Measurements from ENCODE around the gene KLHL2. TPM values are rescaled to one million over a fixed set of nuclear protein-coding genes. Genes with fewer than 3 reads are reported as not detected.

Gene KLHL2
- total and polyA plus RNA-seq, 2 of the 13 experiments (the other 11 are each of a cell fraction or from before 2014, with no cell fraction given): 9.2 to 17.6 TPM

GRCh38 chr4:165327211-165328100, 120.1 kb downstream of the KLHL2 start, which contains the start of gene MSMO1 (continued):
- TF ChIP-seq ZNF740 (CRISPR knock-in tag; IDR thresholded peaks at IDR 0.05) (peak; percentile 62; the same call in 1 of the 2 replicates), SMAD9 (CRISPR knock-in tag; IDR thresholded peaks at IDR 0.05) (no peak), NKX3-1 (CRISPR knock-in tag; IDR thresholded peaks at IDR 0.05) (peak; percentile 25; the same call in 1 of the 2 replicates), ZNF850 (CRISPR knock-in tag; conservative IDR thresholded peaks at IDR 0.05) (peak; percentile 69; the same call in 1 of the 2 replicates), MTF1 (CRISPR knock-in tag; IDR thresholded peaks at IDR 0.05) (no peak), FOXA3 (CRISPR knock-in tag; IDR thresholded peaks at IDR 0.05) (no peak; the same call in none of the 2 replicates), ESRRA (CRISPR knock-in tag; IDR thresholded peaks at IDR 0.05; ENCODE audit: low read depth) (no peak), GATAD2A (CRISPR knock-in tag; IDR thresholded peaks at IDR 0.05) (no peak), ISX (CRISPR knock-in tag; conservative IDR thresholded peaks at IDR 0.05) (no peak), KDM4B (CRISPR knock-in tag; IDR thresholded peaks at IDR 0.05) (peak; percentile 40; the same call in 1 of the 2 replicates), ZNF788 (CRISPR knock-in tag; IDR thresholded peaks at IDR 0.05; ENCODE audit: borderline replicate concordance) (peak; percentile 66; the same call in 1 of the 2 replicates), PHF21A (CRISPR knock-in tag; IDR thresholded peaks at IDR 0.05) (peak; percentile 40; the same call in 1 of the 2 replicates), ZMYM4 (CRISPR knock-in tag; IDR thresholded peaks at IDR 0.05) (peak; percentile 97), ZNF800 (CRISPR knock-in tag; IDR thresholded peaks at IDR 0.05) (no peak), ZFP41 (CRISPR knock-in tag; IDR thresholded peaks at IDR 0.05; ENCODE audit: borderline replicate concordance) (no peak), CENPT (CRISPR knock-in tag; IDR thresholded peaks at IDR 0.05; ENCODE audit: low read depth) (no peak), ZFP82 (CRISPR knock-in tag; IDR thresholded peaks at IDR 0.05; ENCODE audit: borderline replicate concordance) (no peak), ZC3H4 (CRISPR knock-in tag; IDR thresholded peaks at IDR 0.05; ENCODE audit: borderline replicate concordance) (no peak), STAG1 (CRISPR knock-in tag; IDR thresholded peaks at IDR 0.05) (no peak), CCDC6 (CRISPR knock-in tag; IDR thresholded peaks at IDR 0.05) (peak; percentile 24), HES4 (CRISPR knock-in tag; IDR thresholded peaks at IDR 0.05; ENCODE audit: borderline replicate concordance) (peak; percentile 95), ZFP36 (IDR thresholded peaks at IDR 0.05; ENCODE audit: borderline replicate concordance, low read depth, low read length, partially characterized antibody) (no peak), ZNF891 (CRISPR knock-in tag; IDR thresholded peaks at IDR 0.05) (peak; percentile 69; the same call in 1 of the 2 replicates), ZNF7 (CRISPR knock-in tag; IDR thresholded peaks at IDR 0.05) (no peak), ZNF782 (CRISPR knock-in tag; IDR thresholded peaks at IDR 0.05; ENCODE audit: borderline replicate concordance) (peak; percentile 73; the same call in 1 of the 2 replicates)
- TF ChIP-seq, protein P1, sequence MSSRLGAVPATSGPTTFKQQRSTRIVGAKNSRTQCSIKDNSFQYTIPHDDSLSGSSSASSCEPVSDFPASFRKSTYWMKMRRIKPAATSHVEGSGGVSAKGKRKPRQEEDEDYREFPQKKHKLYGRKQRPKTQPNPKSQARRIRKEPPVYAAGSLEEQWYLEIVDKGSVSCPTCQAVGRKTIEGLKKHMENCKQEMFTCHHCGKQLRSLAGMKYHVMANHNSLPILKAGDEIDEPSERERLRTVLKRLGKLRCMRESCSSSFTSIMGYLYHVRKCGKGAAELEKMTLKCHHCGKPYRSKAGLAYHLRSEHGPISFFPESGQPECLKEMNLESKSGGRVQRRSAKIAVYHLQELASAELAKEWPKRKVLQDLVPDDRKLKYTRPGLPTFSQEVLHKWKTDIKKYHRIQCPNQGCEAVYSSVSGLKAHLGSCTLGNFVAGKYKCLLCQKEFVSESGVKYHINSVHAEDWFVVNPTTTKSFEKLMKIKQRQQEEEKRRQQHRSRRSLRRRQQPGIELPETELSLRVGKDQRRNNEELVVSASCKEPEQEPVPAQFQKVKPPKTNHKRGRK (CRISPR knock-in tag; IDR thresholded peaks at IDR 0.05): no peak
- TF ChIP-seq, protein P2, sequence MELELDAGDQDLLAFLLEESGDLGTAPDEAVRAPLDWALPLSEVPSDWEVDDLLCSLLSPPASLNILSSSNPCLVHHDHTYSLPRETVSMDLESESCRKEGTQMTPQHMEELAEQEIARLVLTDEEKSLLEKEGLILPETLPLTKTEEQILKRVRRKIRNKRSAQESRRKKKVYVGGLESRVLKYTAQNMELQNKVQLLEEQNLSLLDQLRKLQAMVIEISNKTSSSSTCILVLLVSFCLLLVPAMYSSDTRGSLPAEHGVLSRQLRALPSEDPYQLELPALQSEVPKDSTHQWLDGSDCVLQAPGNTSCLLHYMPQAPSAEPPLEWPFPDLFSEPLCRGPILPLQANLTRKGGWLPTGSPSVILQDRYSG (CRISPR knock-in tag; IDR thresholded peaks at IDR 0.05): no peak
